GM18861 (cell line): Measurements from ENCODE around the gene GID8.

Experiments
- ATAC-seq: cut with Tn5 transposase; IDR thresholded peaks from one replicate; pipeline ENCODE4 v1.9.1; 2021; ENCODE audit not compliant: unreplicated experiment

The GID8 gene

GRCh38 chr20:62938105-62938888 is at the start of gene GID8:
GID8 (plus strand) TSS chr20:62938147; CDS start chr20:62941503, 3,356 bp downstream.
- peak; percentile 28 for ATAC-seq

GRCh38 chr20:62888406-62888805 is 49.5 kb upstream of the GID8 start:
- ATAC-seq, result no peak

- no peak for ATAC-seq
Measured at GRCh38 chr20:62888910-62889309, 49.0 kb upstream of the GID8 start.

- ATAC-seq, result no peak
Measured at GRCh38 chr20:62889411-62889810, 48.5 kb upstream of the GID8 start.

- ATAC-seq, result no peak
Measured at GRCh38 chr20:62889871-62890270, 48.1 kb upstream of the GID8 start.

- ATAC-seq, result no peak
Measured at GRCh38 chr20:62890444-62890843, 47.5 kb upstream of the GID8 start.

- no peak for ATAC-seq
Measured at GRCh38 chr20:62891111-62891510, 46.8 kb upstream of the GID8 start.

- ATAC-seq, result no peak
Measured at GRCh38 chr20:62892348-62893304, 45.3 kb upstream of the GID8 start.

- no peak for ATAC-seq
Measured at GRCh38 chr20:62893700-62894099, 44.2 kb upstream of the GID8 start.

- ATAC-seq, result no peak
Measured at GRCh38 chr20:62894261-62894660, 43.7 kb upstream of the GID8 start.

- ATAC-seq, result no peak
Measured at GRCh38 chr20:62895539-62895938, 42.4 kb upstream of the GID8 start.

GRCh38 chr20:62896526-62896925 is 41.4 kb upstream of the GID8 start:
- ATAC-seq, result no peak

- no peak for ATAC-seq
Measured at GRCh38 chr20:62897666-62898065, 40.3 kb upstream of the GID8 start.

GRCh38 chr20:62898093-62898964 is 39.6 kb upstream of the GID8 start:
- ATAC-seq, result no peak

- no peak for ATAC-seq
Measured at GRCh38 chr20:62898970-62899632, 38.8 kb upstream of the GID8 start.

GRCh38 chr20:62899633-62900051 is 38.3 kb upstream of the GID8 start:
- ATAC-seq, result no peak

GRCh38 chr20:62900052-62900691 is 37.8 kb upstream of the GID8 start:
- no peak for ATAC-seq

- no peak for ATAC-seq
Measured at GRCh38 chr20:62900692-62901584, 37.0 kb upstream of the GID8 start.

GRCh38 chr20:62901891-62902290 is 36.1 kb upstream of the GID8 start:
- no peak for ATAC-seq
